GM03348 (cell line): ENCODE data around the gene OR2C3.
"Not testable (repeated sequence)": the region's sequence is repeated elsewhere in the genome, so short reads cannot be mapped to it uniquely, and the experiment has no call there.

Experiments
- DNase-seq: peaks from one replicate; pipeline ENCODE4 v3.0.0; 2012; ENCODE audit warnings: low spot score

Gene OR2C3

GRCh38 chr1:247536340-247536739 lies at the start of gene OR2C3:
TSS of gene OR2C3 (minus strand) at chr1:247536440. CDS start at chr1:247532511, 3,929 bp downstream.
- DNase-seq, result no peak

- no peak for DNase-seq
Observed at GRCh38 chr1:247578946-247579460, 42.8 kb upstream of the OR2C3 start.

DNA sequence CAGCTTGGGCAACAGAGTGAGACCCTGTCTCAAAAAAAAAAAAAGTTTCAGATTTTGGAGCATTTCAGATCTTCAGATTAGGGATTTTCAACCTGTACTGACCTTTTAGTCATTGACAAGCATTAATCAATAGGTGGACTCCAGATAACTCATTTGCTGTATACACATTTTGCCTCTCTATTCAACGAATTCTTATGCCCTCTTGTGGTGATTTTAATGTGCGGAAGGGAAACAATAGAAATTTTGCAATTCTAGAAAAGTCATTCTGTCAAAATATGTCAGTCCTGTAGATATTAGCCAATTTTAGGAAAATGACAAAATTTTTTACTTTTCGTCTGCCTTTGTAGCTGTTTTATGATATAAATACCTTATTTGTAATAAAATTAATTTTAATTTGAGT lies 40.3 kb upstream of the OR2C3 start:
- peak; percentile 10 for DNase-seq

- no peak for DNase-seq
Observed at GRCh38 chr1:247574664-247575063, 38.4 kb upstream of the OR2C3 start.

GRCh38 chr1:247574236-247574635 lies 38.0 kb upstream of the OR2C3 start:
- DNase-seq, result no peak

GRCh38 chr1:247562198-247562597 lies 26.0 kb upstream of the OR2C3 start:
- DNase-seq, result no peak

DNA sequence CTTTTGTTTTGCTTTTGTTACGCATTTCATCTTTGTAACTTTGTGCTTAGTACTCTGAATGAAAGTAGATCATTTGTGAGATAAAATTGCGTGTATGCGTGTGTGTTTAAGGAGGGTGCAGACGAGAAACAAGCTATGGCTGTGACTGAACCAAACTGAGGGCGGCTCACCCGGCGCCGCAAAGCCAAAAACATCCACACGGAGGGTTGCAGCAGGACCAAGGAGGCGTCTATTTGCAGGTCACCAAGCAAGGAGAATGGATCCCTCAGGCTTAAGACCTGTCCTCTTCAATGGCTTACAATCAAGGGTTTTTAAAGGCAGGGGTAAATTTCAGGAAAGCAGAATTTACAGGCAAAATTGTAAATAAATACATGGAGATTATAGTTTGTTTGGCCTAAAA lies 25.5 kb upstream of the OR2C3 start:
- no peak for DNase-seq

DNA sequence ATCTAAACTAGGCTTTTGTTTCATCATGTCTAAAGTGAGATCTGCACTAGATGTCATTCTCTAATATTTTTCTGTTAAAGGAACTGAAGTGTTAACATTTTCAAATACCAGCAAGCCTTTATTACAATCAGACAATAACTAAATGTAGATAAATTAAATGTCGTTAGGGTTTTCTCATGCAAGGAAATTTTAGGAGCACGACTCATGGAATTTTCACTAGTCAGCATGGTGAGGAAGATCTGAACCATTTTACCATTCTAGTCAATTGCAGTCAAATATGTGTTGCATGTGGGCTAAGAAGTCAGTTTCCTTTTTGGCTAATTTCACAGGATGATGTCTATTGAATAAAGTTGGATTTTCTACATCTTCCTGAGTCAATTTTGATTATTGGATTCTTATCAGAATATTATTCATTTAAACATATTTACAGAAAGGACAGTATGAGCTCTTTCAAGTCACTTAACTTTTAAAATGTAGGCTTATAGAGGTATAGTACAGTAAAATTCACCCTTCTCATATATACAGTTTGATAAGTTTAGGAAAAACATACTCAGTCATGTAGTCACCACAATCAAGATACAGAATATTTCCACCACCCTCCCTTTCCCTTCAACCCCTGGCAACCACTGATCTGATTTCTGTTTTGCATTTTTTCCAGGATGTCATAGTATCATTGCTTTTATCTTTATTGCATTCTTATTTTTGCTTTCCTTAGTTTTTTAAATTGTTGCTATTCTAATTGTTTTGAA lies 21.9 kb upstream of the OR2C3 start:
- DNase-seq, result no peak

DNA sequence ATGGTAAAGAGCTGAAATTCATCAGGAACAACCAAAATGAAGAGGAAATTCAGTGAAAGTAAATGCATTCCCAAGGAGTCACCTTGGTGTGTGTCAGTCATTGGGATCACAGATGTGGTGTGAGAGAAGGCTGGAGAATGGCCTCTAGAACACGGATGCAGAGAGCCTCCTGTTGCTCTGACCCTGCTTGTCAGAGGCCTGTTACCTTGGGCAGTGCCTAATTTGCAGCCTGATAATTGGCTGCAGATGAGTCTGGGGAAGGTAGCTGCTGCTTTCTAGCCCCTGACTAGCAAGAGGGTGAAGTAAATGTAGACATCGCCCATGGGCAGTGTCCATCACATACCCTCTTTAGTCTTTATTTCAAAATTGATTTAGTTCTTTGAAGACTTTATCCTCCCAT lies 16.0 kb upstream of the OR2C3 start:
- no peak for DNase-seq

- no peak for DNase-seq
Observed at GRCh38 chr1:247551721-247552120, 15.5 kb upstream of the OR2C3 start.

DNA sequence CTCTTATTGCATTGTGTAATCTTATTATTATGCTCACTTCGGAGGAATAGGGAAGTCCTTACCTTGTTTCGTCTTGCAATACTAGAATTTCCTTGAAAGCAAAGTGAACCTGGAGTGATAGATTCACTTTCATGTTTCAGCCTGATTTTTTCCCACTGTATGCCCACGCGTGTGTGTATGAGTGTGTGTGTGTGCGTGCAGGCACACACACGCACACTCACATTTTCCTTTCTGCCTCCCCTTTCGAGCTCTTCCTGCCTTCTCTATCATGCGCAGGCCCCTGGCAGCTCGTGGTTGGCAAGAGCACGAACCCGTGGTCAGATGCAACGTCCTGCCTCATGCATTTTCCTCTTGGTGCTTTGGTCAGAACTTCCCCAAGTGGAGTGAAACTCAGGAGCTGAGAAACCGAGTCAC lies 12.5 kb upstream of the OR2C3 start, which contains the start of gene GCSAML:
Gene GCSAML, plus strand, starts transcription at position 366 of the 414 bp plus-strand sequence. CDS start 58 bp downstream, outside the sequence.
- no peak for DNase-seq

DNA sequence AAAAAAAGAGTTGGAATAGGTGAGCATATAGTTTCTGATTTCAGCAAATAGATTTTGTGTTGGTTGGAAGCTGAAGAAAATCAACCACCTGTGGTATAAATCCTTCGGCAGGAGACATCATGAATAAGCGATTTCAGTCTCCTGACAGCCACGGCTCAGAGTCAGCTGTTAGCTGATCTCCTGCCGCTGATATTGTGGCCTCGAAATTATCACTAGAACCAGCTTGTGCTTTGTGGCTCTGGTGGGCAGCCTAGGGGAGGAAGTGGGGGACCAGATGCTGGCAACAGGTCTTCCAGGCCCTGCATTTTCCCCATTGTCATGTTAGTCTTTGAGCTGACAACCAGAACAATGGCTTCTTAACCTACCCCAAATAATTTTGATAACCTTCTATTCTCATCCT lies 11.9 kb upstream of the OR2C3 start:
- no peak for DNase-seq

GRCh38 chr1:247542811-247543210 lies 6.6 kb upstream of the OR2C3 start:
- no peak for DNase-seq

- no peak for DNase-seq
Observed at GRCh38 chr1:247540581-247540980, 4.3 kb upstream of the OR2C3 start.

- DNase-seq, result no peak
Observed at GRCh38 chr1:247539215-247539614, 3.0 kb upstream of the OR2C3 start.

DNA sequence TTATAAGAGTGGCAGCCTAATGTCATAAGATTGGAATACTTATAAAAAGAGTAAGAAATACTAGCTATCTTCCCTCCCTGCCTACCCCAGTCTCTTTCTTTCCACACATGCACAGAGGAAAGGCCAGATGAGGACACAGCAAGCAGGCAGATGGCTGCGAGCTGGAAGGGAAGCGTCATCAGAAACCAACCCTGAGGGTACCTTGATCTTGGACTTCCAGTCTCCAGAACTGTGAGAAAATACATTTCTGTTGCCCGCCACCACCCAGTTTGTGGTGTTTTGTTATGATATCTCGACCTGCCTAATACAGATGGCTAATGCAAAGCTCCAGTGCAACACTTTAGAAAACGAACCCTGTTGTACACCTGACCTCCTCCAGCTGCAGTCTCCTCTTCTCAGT lies 2.3 kb upstream of the OR2C3 start:
- no peak for DNase-seq

DNA sequence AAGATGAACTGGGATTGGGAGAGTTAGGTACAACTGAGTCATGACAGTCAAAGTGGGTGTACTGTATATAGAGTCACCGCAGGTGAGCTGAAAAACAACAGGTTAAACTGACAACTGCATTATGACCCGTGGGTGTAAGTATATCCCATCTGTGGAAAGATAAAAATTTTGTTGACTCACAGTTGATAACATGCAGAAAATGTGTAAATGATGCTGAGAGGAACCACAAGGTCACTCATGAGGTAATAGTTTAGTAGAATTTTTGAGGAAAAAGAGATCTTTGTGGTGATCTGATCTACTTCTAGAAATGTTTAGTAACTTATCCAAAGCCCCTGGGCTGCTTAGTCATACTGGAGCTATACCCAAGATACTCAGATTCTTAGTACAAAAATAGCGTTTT lies 838 bp downstream of the OR2C3 start:
- no peak for DNase-seq

GRCh38 chr1:247531937-247532336 lies 4.3 kb downstream of the OR2C3 start:
- no peak for DNase-seq

DNA sequence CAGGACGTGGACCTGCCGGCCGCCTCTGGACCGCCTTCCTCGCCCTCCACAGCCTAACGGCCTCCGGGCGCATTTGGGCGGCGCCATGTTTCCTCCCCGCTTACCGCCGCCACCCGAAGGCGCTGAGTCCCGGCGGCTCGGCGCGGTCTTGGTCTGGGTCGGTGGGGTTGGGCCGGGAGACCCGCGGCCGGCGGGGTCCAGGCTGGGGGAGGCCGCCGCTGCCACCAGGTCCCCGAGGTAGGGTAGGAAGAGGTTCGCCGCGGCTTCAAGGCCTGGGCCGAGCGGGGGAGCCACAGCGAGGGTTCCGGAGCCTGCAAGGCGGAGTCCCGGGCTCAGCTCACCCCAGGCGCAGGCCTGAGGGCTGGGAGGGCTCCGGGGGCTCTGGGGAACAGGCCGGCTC lies 5.5 kb downstream of the OR2C3 start:
- DNase-seq, result no peak

- no peak for DNase-seq
Observed at GRCh38 chr1:247529771-247530355, 6.4 kb downstream of the OR2C3 start.

DNA sequence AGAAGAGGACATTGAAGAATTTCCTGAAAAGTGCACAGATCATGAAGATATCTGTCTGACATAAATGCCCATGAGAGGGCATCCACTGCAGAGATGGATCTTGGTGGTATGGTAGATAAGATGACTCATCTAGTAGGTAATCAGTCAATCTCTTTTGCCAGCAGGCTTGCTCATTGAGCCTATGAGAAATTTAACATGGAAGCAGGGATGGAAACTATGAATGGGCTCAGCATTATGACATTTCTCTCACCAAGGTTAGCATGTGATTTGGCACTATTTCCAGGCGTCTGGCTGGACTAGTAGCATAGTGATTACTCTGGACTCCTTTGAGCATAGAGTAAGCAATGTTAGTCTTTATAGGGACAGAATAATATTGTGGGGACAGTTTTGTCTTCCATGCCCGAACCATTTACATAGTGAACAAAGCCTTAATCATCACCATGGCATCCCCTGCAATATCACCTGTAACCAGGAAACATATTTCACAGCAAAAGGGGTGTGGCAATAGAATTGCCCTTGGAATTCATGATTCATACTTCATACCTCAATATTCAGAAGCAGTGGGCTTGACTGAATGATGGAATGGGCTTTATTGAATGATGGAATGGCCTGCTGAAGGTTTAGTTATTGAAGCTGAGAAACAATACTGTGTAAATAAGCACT lies 7.3 kb downstream of the OR2C3 start:
- DNase-seq, result no peak

DNA sequence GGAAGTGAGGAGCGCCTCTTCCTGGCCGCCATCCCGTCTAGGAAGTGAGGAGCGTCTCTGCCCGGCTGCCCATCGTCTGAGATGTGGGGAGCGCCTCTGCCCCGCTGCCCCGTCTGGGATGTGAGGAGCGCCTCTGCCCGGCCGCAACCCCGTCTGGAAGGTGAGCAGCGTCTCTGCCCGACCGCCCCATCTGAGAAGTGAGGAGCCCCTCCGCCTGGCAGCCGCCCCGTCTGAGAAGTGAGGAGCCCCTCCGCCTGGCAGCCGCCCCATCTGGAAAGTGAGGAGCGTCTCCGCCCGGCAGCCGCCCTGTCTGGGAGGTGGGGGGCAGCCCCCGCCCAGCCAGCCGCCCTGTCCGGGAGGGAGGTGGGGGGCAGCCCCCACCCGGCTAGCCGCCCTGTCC lies 14.4 kb downstream of the OR2C3 start:
- not testable (repeated sequence) for DNase-seq

DNA sequence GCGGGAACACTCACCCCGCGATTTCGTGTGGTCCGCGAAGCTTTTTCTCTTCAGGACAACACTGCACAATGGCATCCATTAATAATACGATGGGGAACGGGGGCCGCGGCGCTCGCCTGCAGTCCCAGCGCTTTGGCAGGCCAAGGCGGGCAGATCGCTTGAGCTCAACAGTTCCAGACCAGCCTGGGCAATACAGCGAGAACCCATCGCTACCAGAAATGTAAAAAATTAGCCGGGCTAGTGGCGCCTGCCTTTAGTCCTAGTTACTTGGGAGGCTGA lies 17.7 kb downstream of the OR2C3 start:
- no peak for DNase-seq
